ENCODE results near the gene C5.

C5 gene

DNA sequence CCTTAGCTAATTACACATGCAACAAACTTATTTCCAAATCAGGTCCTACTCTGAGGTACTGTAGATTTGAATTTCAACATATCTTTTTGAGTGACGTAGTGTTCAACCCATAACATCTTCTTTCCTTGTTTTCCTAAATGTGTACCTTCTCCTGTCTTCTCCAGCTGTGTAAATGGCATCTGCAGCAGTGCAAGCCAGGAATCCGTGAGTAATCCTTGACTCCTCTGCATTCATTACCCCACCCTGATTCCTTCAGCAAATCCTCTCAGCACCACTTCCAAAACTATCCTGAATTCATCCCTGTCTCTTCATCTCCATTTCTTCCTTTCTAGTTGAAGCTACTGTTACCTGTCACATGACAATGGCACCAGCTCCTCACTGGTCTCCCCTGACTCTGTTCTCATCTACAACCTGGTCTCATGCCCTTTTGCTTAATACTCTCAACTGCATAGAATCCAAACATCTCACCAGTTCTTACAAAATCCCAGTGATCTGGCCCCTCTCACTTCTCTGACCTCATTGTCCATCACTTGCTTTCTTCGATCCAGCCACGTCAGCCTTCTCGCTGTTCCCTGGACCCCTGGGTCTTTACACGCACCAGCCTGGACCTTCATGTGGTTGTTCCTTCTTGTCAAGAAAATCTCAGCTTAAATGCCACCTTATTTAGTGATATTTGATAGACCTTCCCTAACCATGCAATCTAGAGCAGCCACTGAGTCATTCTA lies 108.9 kb downstream of the C5 start:
- DNase-seq (ENCODE audit: low spot score): no peak

GRCh38 chr9:120940573-120940972 lies 109.5 kb downstream of the C5 start:
- DNase-seq (ENCODE audit: low spot score): no peak

- DNase-seq (ENCODE audit: low spot score): no peak
Measured at GRCh38 chr9:120938851-120939250, 111.2 kb downstream of the C5 start.

DNA sequence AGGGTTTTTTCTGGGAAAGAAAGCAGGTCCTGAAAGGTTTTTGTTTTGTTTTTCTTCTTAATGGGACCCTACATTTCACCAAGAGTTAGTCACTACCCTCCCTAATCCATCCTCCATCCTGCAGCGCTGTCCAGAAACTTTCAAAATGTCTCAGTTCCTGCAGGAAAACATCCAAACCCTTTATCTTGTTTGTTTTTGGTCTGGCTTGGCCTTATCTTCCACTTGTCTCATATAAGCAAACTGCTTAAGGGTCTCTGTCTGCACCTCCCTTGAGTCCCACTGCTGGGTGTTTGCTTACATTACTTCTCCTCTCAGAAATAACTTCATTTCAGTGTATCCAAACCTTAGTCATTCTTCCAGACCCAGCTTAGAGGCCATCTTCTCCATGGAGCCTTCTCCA lies 112.5 kb downstream of the C5 start:
- no peak for DNase-seq (ENCODE audit: low spot score)

GRCh38 chr9:120937127-120937526 lies 112.9 kb downstream of the C5 start:
- no peak for DNase-seq (ENCODE audit: low spot score)

GRCh38 chr9:120936764-120937122 lies 113.3 kb downstream of the C5 start:
- DNase-seq (ENCODE audit: low spot score): no peak

GRCh38 chr9:120936011-120936763 lies 113.9 kb downstream of the C5 start:
- peak; percentile 88 for DNase-seq (ENCODE audit: low spot score)

DNA sequence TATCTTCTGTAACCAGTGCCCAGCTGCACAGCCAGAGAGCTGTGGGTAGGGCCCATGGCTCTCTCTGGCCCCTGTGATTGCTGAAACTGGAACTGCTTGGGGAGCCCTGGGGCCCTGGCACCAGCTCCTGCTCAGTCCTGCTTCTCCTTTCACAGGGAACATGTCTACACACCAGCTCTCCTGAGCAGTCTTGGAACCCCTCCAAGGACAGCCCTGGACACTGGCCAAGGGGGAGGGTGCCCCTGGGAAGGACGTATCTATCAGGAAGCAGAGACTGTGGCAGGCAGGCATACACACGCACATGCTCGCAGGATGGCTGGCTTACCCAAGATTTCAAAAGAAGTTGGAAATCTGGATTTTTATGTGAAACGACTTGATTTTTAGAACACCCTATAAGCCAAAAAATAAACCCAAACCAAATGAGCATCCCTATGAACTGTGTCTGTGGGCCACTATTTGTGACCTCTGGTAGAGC lies 114.7 kb downstream of the C5 start:
- no peak for DNase-seq (ENCODE audit: low spot score)

DNA sequence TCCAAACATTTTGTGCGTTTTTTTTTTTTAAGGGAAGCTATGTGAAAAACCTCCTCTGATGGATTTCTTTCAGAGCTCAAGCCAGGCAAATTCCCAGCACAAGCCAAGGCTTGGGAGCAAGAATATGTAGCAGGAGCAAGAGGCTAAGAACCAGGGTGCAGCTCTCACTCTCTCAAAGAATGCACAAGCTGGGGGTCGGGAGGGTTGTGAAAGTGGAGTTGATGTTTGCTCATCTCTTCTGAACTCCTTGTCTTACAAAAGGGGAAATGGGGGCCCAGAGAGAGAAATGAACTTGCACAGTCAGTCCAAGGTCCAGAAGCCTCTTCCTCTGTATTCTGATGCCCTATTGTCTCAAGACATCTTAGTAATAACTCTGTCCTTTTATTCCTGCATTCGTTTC lies 115.8 kb downstream of the C5 start:
- DNase-seq (ENCODE audit: low spot score): no peak

DNA sequence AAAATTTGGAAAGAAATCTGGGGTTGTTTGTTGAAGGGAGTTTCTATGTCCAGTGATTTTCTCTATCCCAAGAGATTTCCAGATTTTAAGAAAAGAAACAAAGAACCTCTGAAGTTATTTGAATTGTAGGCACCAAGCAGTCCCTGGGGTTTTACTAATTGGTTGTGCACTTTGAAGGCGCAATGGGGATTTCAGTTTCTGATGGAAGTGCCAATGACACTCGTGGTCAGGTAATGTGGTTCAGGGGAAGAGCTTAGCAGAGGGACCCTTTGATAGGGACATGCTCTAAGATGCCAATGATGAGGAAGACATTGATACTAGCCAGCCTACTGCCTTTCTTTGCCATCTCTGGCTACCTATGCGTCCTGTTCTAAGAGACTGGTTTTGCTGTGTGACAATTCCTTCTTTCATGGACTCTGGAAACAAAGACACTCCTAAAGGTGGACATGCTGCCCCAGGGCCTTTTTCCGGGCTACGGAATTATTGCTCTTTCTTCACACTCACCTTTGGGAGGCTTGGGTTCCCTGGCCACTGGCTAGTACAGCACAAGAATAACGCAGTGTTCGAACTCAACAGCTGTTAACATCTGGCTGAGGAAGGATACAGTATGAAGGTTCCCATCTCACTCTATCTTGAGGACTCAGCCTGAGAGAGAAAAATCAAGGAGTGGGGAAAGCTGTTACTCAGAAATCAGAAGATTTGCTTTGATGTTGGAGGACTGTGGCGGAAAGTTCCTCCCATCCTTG lies 116.6 kb downstream of the C5 start:
- no peak for DNase-seq (ENCODE audit: low spot score)

DNA sequence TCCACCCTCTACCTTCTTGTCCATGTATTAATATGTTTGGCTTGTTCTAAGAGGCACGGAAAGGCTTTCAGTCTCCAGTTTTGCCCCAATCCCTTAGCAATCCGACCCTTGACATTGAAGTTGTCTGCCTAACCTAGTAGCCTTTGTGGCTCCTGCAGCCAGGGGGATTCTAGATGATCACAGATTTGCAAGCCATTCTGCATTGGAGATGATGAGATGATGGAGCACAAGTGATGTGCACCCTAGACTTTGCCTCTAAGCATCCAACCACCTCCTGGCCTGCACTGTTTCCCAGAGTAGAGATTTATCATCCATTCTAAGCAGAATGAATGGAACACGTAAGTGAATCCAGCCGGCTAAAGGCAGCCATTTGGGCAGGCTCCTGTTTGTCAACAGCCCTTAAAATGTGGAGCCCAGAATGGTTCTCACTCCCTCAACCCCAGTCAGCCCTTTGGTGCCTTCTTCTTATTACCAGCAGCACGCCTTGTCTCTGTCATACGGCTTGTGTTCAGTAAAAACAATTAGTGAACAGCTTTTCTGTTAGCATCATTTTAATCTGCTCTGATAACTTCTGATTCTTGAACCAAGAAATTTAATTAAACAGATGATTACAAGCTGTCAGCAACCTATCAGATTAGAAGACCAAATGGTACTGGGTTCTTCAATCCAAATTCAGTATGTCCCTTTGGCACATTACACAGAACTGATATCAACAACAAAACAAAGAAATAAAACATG lies 117.8 kb downstream of the C5 start:
- DNase-seq (ENCODE audit: low spot score): no peak

DNA sequence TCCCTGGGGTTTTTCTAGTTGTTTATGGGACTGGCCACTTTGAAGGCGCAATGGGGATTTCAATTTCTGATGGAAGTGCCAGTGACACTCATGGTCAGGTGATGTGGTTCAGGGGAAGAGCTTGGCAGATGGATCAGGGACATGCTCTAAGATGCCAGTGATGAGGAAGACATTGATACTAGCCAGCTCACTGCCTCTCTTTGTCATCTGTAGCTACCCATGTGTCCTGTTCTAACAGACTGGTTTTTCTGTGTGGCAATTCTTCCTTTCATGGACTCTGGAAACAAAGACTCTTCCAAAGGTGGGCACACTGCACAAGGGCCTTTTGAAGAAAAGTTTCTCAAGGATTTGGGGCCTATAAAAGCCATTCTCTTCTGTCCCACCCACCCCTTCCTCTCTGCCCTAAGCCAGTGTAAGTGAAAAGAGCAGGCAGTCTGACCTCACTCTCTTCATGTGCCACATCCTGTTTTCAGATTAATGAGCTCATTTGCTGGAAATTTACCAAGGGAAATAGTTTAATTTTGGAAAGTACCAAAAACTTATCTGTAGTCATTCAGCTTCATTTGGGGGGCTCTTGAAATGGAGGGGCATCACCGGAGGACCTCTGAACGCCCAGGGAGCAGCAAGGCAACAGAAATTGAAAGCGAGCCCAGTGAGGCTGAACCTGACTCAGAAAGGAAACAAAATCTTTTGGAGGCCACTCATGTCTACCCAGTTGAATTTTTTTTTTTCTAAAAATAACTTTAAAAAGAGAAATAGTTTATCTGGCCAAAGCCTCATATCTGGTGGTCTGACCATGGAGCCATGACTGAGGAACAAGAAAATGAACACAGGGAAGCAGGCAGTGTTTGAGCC lies 118.6 kb downstream of the C5 start:
- peak; percentile 85 for DNase-seq (ENCODE audit: low spot score)

- no peak for DNase-seq (ENCODE audit: low spot score)
Measured at GRCh38 chr9:120929229-120929791, 120.8 kb downstream of the C5 start.

- DNase-seq (ENCODE audit: low spot score): peak; percentile 76
Measured at GRCh38 chr9:120928483-120929228, 121.4 kb downstream of the C5 start.

GRCh38 chr9:120928015-120928482 lies 122.0 kb downstream of the C5 start:
- DNase-seq (ENCODE audit: low spot score): peak; percentile 47

- peak; percentile 43 for DNase-seq (ENCODE audit: low spot score)
Measured at GRCh38 chr9:120927269-120928014, 122.6 kb downstream of the C5 start.

DNA sequence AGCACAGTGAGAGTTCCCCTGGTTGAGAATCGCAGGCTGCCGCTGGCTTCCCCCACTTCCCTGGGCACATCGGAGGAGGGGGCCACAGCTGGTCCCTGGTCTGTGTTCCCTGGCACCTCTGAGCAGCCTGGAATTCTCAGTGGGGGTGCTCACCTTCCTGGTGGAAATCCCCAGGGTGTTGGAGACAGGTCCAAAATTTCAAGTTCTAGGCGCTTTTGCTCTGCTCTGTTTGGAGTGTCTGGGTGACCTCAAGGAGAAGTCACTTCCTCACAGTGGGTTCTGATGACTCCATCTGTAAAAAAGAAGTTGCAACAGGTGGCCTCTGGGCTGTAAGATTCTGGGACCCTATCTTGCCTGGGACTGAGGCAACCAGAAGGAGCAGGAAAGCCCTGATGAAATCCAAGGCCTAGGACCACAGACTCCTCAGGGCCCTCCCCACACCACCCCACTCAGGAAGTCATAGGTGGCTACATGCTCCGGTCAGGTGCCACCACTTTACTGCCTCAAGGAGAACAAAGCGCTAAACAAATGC lies 123.6 kb downstream of the C5 start, which contains the start of gene TRAF1:
Gene TRAF1 (minus strand): TSS at position 400 of the 532 bp plus-strand sequence. CDS start 721 bp downstream, outside the sequence.
- peak; percentile 57 for DNase-seq (ENCODE audit: low spot score)

DNA sequence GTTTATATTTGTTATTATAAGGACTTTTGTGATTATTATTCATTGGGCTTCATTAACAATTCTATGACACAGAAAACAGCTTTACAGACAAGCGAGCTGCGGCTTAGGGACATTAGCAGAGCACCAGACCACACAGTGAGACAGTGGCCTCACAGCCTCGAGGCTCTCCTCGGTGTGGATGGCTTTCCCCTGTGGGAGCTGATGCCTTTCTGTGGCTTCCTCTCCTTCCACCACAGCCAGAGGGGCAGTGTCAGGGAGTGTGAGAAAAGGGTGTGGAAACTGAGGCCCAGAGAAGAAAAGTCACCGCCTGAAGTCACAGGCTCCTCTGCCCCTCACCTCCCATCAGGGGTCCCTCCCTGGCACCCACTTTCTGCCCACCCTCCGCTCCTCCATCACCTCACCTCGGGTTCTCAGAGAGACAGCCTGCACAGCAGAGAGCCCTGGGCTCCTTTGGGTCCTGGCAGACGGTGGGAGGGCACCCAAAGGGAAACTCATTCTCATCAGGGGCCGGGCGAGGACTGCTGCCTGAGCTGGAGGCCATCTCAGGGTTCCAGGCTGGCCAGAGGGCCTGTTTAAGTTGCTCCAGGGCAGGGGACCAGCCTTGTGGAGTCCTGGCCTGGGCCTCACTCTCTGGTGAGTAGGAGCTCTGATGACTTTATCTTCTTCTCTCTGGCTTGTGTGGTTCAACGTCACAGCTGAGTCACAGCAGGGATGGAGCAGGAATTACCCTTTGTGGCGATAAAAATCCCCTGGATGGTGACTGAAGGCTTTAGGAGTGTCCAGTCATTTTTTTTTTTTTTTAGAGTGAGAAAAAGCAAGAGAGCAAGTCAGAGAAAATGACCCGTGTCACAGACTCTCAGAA lies 124.3 kb downstream of the C5 start:
- peak; percentile 86 for DNase-seq (ENCODE audit: low spot score)
